Stimulated activated CD8-positive, alpha-beta memory T cell treated with anti-CD3 and anti-CD28 coated beads, Interleukin-7, amount 100 ng/mL, for 4 hours (primary cell): ENCODE results near the gene VSX1.

Source experiments
- DNase-seq, 2 donors: peaks; one replicate each; pipeline ENCODE4 v3.0.0-alpha.2; 2020; ENCODE audit warnings: low read depth in 2 of 2

The VSX1 gene

GRCh38 chr20:25065625-25066338, 16.2 kb downstream of the VSX1 start:
- DNase-seq: peak; percentile 39 to 55

- no peak for DNase-seq
Measured at GRCh38 chr20:25065072-25065624, 16.8 kb downstream of the VSX1 start.

- DNase-seq: no peak
Measured at GRCh38 chr20:25064561-25065071, 17.3 kb downstream of the VSX1 start.

GRCh38 chr20:25063981-25064380, 18.0 kb downstream of the VSX1 start:
- DNase-seq: no peak

GRCh38 chr20:25063546-25063945, 18.4 kb downstream of the VSX1 start:
- DNase-seq: no peak

- no peak for DNase-seq
Measured at GRCh38 chr20:25062841-25063240, 19.1 kb downstream of the VSX1 start.

GRCh38 chr20:25061821-25062530, 20.0 kb downstream of the VSX1 start:
- no peak for DNase-seq

- DNase-seq: no peak
Measured at GRCh38 chr20:25061103-25061799, 20.7 kb downstream of the VSX1 start.

GRCh38 chr20:25059866-25060465, 22.0 kb downstream of the VSX1 start:
- DNase-seq: no peak

- no peak for DNase-seq
Measured at GRCh38 chr20:25058847-25059810, 22.8 kb downstream of the VSX1 start.

GRCh38 chr20:25058051-25058846, 23.7 kb downstream of the VSX1 start, which contains the start of gene ACSS1:
TSS of gene ACSS1 (minus strand) at chr20:25058139. CDS start at chr20:25058102, 37 bp downstream.
- DNase-seq: peak; percentile 53 to 67

- DNase-seq: peak; percentile 66 to 74
Measured at GRCh38 chr20:25057234-25058050, 24.5 kb downstream of the VSX1 start.

GRCh38 chr20:25056690-25057233, 25.2 kb downstream of the VSX1 start:
- DNase-seq: no peak

- DNase-seq: no peak
Measured at GRCh38 chr20:25055711-25056495, 26.0 kb downstream of the VSX1 start.

GRCh38 chr20:25054995-25055629, 26.8 kb downstream of the VSX1 start:
- no peak for DNase-seq

- DNase-seq: no peak
Measured at GRCh38 chr20:25054096-25054820, 27.7 kb downstream of the VSX1 start.
